ENCODE results near the gene ZAR1. TPM values are rescaled to one million over a fixed set of nuclear protein-coding genes. Genes with fewer than 3 reads are reported as not detected.

ZAR1 gene
- total RNA-seq, 1 experiment from 2014 or later: not detected

DNA sequence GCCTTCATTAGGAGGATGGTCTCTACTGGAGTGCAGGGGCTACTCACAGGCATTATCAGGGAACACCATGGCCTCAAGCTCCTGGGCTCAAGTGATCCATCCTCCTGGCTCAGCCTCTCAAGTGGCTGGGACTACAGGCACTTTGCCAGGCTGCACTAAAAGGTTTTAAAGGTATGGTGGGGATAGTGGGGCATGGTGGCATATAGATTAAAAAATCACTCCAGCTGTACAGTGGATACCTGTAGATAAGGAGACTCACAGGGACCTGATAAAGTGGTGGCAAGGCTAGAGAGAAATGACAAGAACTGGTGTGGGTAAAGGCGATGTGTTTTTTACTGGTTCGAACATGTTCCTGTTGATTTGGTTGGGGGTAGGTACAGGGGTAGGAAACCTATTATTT is 5.9 kb downstream of the ZAR1 start:
- no peak overlapping the region for H3K4me3 ChIP-seq (ENCODE audit: low read depth, low read length, poor library complexity, severe bottlenecking)
- H3K27me3 ChIP-seq (replicated peaks; ENCODE audit: insufficient read depth, low read depth, low read length, poor library complexity): no peaks in the 10 kb centered on the region
- DNase-seq (ENCODE audit: low spot score): no peak
- CTCF ChIA-PET: no interaction called here
- no TSS peak for BruUV-seq (replicated peaks)
- peaks cover 4% of the 10 kb centered on the region for H3K4me1 ChIP-seq (ENCODE audit: insufficient read depth, low read length, poor library complexity, severe bottlenecking)
- no peak overlapping the region for H3K27ac ChIP-seq (ENCODE audit: low read depth, low read length, poor library complexity, severe bottlenecking)
- POLR2A ChIA-PET (ENCODE audit: low non-redundant PET): no interaction called here
- TF ChIP-seq, protein P1, sequence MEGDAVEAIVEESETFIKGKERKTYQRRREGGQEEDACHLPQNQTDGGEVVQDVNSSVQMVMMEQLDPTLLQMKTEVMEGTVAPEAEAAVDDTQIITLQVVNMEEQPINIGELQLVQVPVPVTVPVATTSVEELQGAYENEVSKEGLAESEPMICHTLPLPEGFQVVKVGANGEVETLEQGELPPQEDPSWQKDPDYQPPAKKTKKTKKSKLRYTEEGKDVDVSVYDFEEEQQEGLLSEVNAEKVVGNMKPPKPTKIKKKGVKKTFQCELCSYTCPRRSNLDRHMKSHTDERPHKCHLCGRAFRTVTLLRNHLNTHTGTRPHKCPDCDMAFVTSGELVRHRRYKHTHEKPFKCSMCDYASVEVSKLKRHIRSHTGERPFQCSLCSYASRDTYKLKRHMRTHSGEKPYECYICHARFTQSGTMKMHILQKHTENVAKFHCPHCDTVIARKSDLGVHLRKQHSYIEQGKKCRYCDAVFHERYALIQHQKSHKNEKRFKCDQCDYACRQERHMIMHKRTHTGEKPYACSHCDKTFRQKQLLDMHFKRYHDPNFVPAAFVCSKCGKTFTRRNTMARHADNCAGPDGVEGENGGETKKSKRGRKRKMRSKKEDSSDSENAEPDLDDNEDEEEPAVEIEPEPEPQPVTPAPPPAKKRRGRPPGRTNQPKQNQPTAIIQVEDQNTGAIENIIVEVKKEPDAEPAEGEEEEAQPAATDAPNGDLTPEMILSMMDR (conservative IDR thresholded peaks at IDR 0.05; ENCODE audit: low read depth, low read length): no peak
- no peak for TF ChIP-seq EZH2 (IDR thresholded peaks at IDR 0.05; ENCODE audit: borderline replicate concordance, low read depth, low read length, poor library complexity, severe bottlenecking)
- no peaks in the 10 kb centered on the region for H3K9me3 ChIP-seq (ENCODE audit: low read depth, low read length, poor library complexity, severe bottlenecking)
- peaks cover 10% of the 10 kb centered on the region for H3K36me3 ChIP-seq (ENCODE audit: insufficient read depth, low read length, poor library complexity, severe bottlenecking)
- intact Hi-C loops (cut with micrococcal nuclease; ENCODE audit: unreplicated experiment): no loop called here

DNA sequence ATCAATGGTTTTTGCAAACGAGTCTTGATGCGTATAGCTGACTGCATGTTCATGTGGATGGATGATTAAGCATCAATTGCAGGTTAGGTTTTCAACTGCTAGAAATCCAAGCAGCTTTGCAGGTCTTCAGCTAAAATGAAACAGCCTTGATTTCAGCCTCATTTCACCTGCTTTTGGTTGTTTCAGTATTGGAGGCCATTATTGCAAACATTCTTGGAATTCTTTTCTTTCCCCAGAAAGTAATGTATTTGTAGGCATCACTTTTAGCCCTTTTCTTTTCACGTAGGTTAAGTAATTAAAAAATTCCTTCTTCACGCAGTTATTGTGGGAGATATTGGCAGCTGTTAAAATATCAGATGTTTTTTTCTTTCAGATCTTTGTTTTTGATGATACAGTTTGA is 8.8 kb downstream of the ZAR1 start:
- TF ChIP-seq EZH2 (IDR thresholded peaks at IDR 0.05; ENCODE audit: borderline replicate concordance, low read depth, low read length, poor library complexity, severe bottlenecking): no peak
- TF ChIP-seq, protein P1 (conservative IDR thresholded peaks at IDR 0.05; ENCODE audit: low read depth, low read length): no peak
- Histone ChIP-seq H3K4me1 (ENCODE audit: insufficient read depth, low read length, poor library complexity, severe bottlenecking) (peaks cover 2% of the 10 kb centered on the region), H3K27me3 (replicated peaks; ENCODE audit: insufficient read depth, low read depth, low read length, poor library complexity) (no peaks in the 10 kb centered on the region), H3K4me3 (ENCODE audit: low read depth, low read length, poor library complexity, severe bottlenecking) (no peak overlapping the region), H3K9me3 (ENCODE audit: low read depth, low read length, poor library complexity, severe bottlenecking) (no peaks in the 10 kb centered on the region), H3K27ac (ENCODE audit: low read depth, low read length, poor library complexity, severe bottlenecking) (no peak overlapping the region), H3K36me3 (ENCODE audit: insufficient read depth, low read length, poor library complexity, severe bottlenecking) (peaks cover 11% of the 10 kb centered on the region)
- POLR2A ChIA-PET (ENCODE audit: low non-redundant PET): no interaction called here
- no TSS peak for BruUV-seq (replicated peaks)
- intact Hi-C loops (cut with micrococcal nuclease; ENCODE audit: unreplicated experiment): no loop called here
- CTCF ChIA-PET: no interaction called here
- no peak for DNase-seq (ENCODE audit: low spot score)

DNA sequence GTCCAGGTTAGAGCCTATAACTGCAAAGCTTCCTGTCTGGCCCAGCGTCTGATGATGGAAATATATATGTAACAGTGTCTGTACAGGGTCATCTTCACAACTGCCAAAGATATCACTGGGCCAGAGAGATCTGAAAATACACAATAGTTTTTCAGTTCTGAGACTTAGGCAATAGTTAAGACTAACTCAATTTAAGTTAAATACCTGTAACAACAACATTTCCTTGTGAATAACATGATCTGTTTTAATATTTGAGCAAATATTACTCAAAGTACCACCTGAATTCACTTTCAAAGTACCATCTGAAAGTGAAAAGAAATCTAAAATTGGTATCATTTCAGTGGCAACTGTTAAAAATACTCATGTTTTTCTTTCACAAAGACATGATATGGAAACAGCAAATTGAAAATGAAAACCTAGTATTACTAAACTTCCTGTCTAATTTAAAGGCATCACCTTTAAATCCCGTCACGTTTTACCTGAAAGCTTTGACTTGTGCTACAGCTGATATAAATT is 9.6 kb downstream of the ZAR1 start:
- no peak overlapping the region for H3K4me3 ChIP-seq (ENCODE audit: low read depth, low read length, poor library complexity, severe bottlenecking)
- POLR2A ChIA-PET (ENCODE audit: low non-redundant PET): no interaction called here
- BruUV-seq (replicated peaks): no TSS peak
- H3K27ac ChIP-seq (ENCODE audit: low read depth, low read length, poor library complexity, severe bottlenecking): no peak overlapping the region
- DNase-seq (ENCODE audit: low spot score): no peak
- H3K36me3 ChIP-seq (ENCODE audit: insufficient read depth, low read length, poor library complexity, severe bottlenecking): peaks cover 11% of the 10 kb centered on the region
- intact Hi-C loops (cut with micrococcal nuclease; ENCODE audit: unreplicated experiment): no loop called here
- no peaks in the 10 kb centered on the region for H3K27me3 ChIP-seq (replicated peaks; ENCODE audit: insufficient read depth, low read depth, low read length, poor library complexity)
- no peaks in the 10 kb centered on the region for H3K4me1 ChIP-seq (ENCODE audit: insufficient read depth, low read length, poor library complexity, severe bottlenecking)
- TF ChIP-seq, protein P1 (conservative IDR thresholded peaks at IDR 0.05; ENCODE audit: low read depth, low read length): no peak
- TF ChIP-seq EZH2 (IDR thresholded peaks at IDR 0.05; ENCODE audit: borderline replicate concordance, low read depth, low read length, poor library complexity, severe bottlenecking): no peak
- CTCF ChIA-PET: no interaction called here
- no peaks in the 10 kb centered on the region for H3K9me3 ChIP-seq (ENCODE audit: low read depth, low read length, poor library complexity, severe bottlenecking)
